Esophagus muscularis mucosa (tissue), 4 donors: ENCODE results near the gene IGF2. TPM values are rescaled to one million over a fixed set of nuclear protein-coding genes. Genes with fewer than 3 reads are reported as not detected.

Experiments
- DNase-seq: peaks from one replicate; pipeline ENCODE4 v3.0.0-alpha.2; 2017; ENCODE audit errors: extremely low spot score
- H3K27ac ChIP-seq, 4 donors: fragments of 200-600 bp; sonication (generic); replicated peaks in 1 of 4; 1 replicate in 3 of 4; 2 replicates in 1 of 4; pipeline ENCODE4 v1.5.1; 2016 to 2019; ENCODE audit warnings: mild to moderate bottlenecking in 1 of 4
- H3K27me3 ChIP-seq, 4 donors: fragments of 200-600 bp; sonication (generic); one replicate each; pipeline versions ENCODE4 v1.5.1 to v1.6.0; 2016 to 2019
- H3K36me3 ChIP-seq, 4 donors: fragments of 200-600 bp; sonication (generic); one replicate each; pipeline ENCODE4 v1.5.1; 2016 to 2019
- H3K4me1 ChIP-seq, 4 donors: fragments of 200-600 bp; sonication (generic); one replicate each; pipeline ENCODE4 v1.5.1; 2016 to 2019
- H3K4me3 ChIP-seq, 4 donors: fragments of 200-600 bp; sonication (generic); 1 replicate in 2 of 4; 2 replicates in 2 of 4; pipeline ENCODE4 v1.5.1; 2016 to 2019; ENCODE audit warnings: mild to moderate bottlenecking in 4 of 4, moderate library complexity in 1 of 4
- H3K9me3 ChIP-seq, 4 donors: fragments of 200-600 bp; sonication (generic); 1 replicate in 3 of 4; 2 replicates in 1 of 4; pipeline ENCODE4 v1.5.1; 2016 to 2019
- EP300 ChIP-seq: sonication (generic); formaldehyde crosslinking; IDR thresholded peaks from one replicate; pipeline ENCODE4 v1.6.1; 2017; ENCODE audit warnings: antibody characterized with exemption
- POLR2A ChIP-seq: fragments of 450-650 bp; IDR thresholded peaks from one replicate; pipeline ENCODE4 v1.6.1; 2017; ENCODE audit warnings: antibody characterized with exemption, moderate library complexity, mild to moderate bottlenecking, low read depth
- POLR2AphosphoS5 ChIP-seq, 2 donors: sonication (generic); formaldehyde crosslinking; IDR thresholded peaks; one replicate each; pipeline ENCODE4 v1.6.1; 2017; ENCODE audit warnings: antibody characterized with exemption in 2 of 2
- WGBS: methylation state at CpG from one replicate; pipeline ENCODE4 v1.1.5; 2018; 5-methylcytosine and 5-hydroxymethylcytosine counted together
- intact Hi-C: fragments of 100-400 bp; cut with DNase I; formaldehyde crosslinking; loops from one replicate; pipeline ENCODE4 v1.15.1; 2023
- total RNA-seq, 4 donors: library from RNA; depleted of rRNA; stranded (reverse); fragments of >200 nt; gene quantifications; one replicate each; pipeline versions ENCODE4 v1.1.0 to v1.2.1, GENCODE V29; 2016
- TF ChIP-seq, protein P1 (sequence below), 3 experiments: fragments of 200-600 bp in 2 of 3; fragments of 450-650 bp in 1 of 3; sonication (generic) in 2 of 3; IDR thresholded peaks; one replicate each; pipeline ENCODE4 v1.5.1; 2017 to 2019; ENCODE audit warnings: antibody characterized with exemption in 3 of 3, mild to moderate bottlenecking in 2 of 3, moderate library complexity in 1 of 3

IGF2 gene
- total RNA-seq, 4 donors from 2014 or later = 25.5 to 59.6 (median 33.0) TPM

DNA sequence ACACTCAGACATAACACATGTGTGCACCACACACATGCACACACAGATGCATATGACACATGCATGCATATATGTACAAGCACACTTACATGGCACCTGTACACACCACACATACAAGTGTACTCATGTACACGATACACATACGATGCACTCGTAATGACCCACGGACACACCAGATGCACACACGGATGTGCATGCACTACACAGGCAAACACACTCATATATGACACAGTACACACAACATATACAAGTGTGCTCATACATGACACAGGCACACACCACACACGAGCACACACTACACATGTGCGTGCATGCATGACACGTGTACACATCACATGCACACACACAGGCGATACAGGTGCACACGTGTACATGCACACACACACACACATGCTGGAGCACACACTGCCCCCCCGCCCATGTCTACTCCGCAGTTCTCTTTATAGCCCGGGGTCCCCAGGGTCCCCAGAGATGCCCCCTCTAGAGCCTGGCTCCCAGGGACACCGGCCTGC, 37.3 kb upstream of the IGF2 start:
- no peaks in the 10 kb centered on the region for H3K4me1 ChIP-seq
- peaks cover 0 to 66% (median 0%) of the 10 kb centered on the region in 4 donors for H3K27me3 ChIP-seq
- no peak for DNase-seq
- TF ChIP-seq, protein P1, sequence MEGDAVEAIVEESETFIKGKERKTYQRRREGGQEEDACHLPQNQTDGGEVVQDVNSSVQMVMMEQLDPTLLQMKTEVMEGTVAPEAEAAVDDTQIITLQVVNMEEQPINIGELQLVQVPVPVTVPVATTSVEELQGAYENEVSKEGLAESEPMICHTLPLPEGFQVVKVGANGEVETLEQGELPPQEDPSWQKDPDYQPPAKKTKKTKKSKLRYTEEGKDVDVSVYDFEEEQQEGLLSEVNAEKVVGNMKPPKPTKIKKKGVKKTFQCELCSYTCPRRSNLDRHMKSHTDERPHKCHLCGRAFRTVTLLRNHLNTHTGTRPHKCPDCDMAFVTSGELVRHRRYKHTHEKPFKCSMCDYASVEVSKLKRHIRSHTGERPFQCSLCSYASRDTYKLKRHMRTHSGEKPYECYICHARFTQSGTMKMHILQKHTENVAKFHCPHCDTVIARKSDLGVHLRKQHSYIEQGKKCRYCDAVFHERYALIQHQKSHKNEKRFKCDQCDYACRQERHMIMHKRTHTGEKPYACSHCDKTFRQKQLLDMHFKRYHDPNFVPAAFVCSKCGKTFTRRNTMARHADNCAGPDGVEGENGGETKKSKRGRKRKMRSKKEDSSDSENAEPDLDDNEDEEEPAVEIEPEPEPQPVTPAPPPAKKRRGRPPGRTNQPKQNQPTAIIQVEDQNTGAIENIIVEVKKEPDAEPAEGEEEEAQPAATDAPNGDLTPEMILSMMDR (IDR thresholded peaks at IDR 0.05) = no peak
- TF ChIP-seq EP300 (no peak), POLR2A (no peak), POLR2AphosphoS5 (IDR thresholded peaks at IDR 0.05) (no peak)
- no peak overlapping the region for H3K4me3 ChIP-seq
- no peaks in the 10 kb centered on the region for H3K36me3 ChIP-seq
- 91% methylated on average over 14 of the region's 14 CpGs for WGBS
- intact Hi-C loops = no loop called here
- no peak overlapping the region for H3K27ac ChIP-seq
- H3K9me3 ChIP-seq = no peaks in the 10 kb centered on the region

DNA sequence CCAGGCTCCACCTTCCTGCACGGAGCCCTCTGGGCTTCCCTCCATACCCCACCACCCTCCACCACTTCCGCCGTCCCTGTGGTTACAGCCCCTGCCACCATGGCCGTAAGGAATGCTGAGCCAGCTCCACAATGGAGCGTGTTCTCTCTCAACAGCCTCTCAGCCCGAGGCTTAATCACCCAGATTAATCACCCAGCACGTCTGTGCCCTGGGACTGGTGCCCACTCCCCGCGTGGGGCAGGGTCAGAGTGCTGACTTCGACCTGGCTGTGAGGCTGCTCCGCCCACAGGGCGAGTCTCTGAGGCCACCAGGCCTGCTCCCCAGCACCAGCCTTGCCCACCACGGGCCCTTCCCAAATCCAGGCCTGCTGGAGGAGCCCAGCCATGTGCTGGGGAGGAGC, 36.5 kb upstream of the IGF2 start:
- no peak overlapping the region for H3K27ac ChIP-seq
- no peaks in the 10 kb centered on the region for H3K36me3 ChIP-seq
- H3K4me1 ChIP-seq = no peaks in the 10 kb centered on the region
- 67% methylated on average over 3 of the region's 13 CpGs for WGBS
- H3K9me3 ChIP-seq = no peaks in the 10 kb centered on the region
- TF ChIP-seq POLR2AphosphoS5 (IDR thresholded peaks at IDR 0.05) (no peak), EP300 (no peak), POLR2A (no peak)
- TF ChIP-seq, protein P1 (IDR thresholded peaks at IDR 0.05) = no peak
- intact Hi-C loops = no loop called here
- DNase-seq = no peak
- no peak overlapping the region for H3K4me3 ChIP-seq
- peaks cover 0 to 66% (median 0%) of the 10 kb centered on the region in 4 donors for H3K27me3 ChIP-seq

DNA sequence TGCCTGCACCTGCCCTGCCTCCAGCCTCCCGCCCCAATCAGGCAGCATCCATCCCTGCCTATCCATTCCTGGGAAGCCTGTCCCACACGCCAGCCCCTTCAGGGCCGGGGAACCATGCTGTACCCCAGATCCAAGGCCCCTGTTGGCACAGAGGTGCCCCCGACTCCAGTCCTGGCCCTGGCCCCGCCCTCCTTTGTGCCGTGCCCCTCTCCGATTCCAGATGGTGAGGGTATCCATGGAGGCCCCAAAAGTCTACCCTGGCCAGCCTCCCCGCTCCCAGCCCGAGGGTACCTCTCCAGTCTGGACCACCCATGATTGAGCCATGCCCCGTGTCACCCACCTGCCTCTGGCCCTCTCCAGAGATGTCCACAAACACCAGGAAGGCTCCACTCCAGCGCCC, 35.2 kb upstream of the IGF2 start:
- Histone ChIP-seq H3K4me1 (no peaks in the 10 kb centered on the region), H3K36me3 (no peaks in the 10 kb centered on the region), H3K4me3 (no peak overlapping the region), H3K27me3 (peaks cover 0 to 66% (median 0%) of the 10 kb centered on the region in 4 donors), H3K27ac (no peak overlapping the region), H3K9me3 (no peaks in the 10 kb centered on the region)
- WGBS = 100% methylated on average over 10 of the region's 11 CpGs
- intact Hi-C loops = no loop called here
- TF ChIP-seq POLR2A = no peak
- TF ChIP-seq, protein P1 (IDR thresholded peaks at IDR 0.05) = no peak
- no peak for TF ChIP-seq EP300
- TF ChIP-seq POLR2AphosphoS5 (IDR thresholded peaks at IDR 0.05) = no peak
- DNase-seq = no peak

DNA sequence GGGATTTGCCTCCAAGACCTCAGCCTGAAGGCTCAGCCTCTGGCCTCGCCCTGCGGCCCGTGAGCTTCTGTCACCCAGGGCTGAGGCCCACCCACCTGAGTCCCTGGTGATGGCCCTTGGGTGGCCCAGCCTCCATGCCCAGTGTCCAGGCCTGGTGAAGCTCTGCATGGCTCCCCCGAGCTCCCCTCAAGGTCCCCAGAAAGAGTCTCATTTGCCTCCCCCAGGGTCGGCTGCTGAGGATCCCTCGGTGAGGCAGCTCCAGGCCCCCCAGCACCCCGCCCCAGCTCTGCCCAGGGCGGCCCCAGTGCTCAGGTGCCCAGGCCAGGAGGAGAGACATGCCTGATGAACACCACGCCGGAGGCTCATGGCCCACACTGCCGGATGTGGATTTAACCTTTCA, 34.6 kb upstream of the IGF2 start:
- DNase-seq = no peak
- TF ChIP-seq EP300 (no peak), POLR2A (no peak), POLR2AphosphoS5 (IDR thresholded peaks at IDR 0.05) (no peak)
- TF ChIP-seq, protein P1 (IDR thresholded peaks at IDR 0.05) = no peak
- Histone ChIP-seq H3K27ac (no peak overlapping the region), H3K9me3 (no peaks in the 10 kb centered on the region), H3K36me3 (no peaks in the 10 kb centered on the region), H3K27me3 (peaks cover 0 to 66% (median 0%) of the 10 kb centered on the region in 4 donors), H3K4me1 (no peaks in the 10 kb centered on the region), H3K4me3 (no peak overlapping the region)
- WGBS = 60% methylated on average over 4 of the region's 11 CpGs
- intact Hi-C loops = no loop called here

DNA sequence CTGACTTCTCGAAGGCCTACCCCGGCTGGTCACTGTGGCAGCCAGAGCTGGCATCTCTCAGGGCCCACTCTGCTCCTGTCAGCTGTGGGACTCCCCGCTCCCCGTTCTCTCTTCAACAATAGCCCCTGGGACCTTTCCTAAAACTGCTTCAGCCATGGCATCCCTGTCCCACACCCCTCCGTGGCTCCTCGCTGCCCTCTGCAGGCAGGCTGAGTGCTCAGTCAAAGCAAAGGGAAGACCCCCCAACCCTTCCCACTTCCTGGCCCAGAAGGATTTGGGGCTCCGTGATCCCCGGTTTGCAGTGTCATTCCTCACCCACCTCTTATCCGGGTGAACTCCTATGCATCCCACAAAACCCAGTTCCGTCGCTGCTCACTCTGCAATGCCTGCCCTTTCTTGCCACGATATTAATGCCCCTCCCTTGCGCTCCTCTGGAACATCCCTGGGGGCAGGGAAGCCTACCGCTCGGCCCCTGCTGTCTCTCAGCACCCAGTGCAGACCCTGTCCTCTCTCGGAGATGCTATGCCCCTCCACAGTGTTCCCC, 34.0 kb upstream of the IGF2 start:
- Histone ChIP-seq H3K4me3 (no peak overlapping the region), H3K9me3 (no peaks in the 10 kb centered on the region), H3K27ac (no peak overlapping the region), H3K36me3 (no peaks in the 10 kb centered on the region), H3K27me3 (peaks cover 0 to 68% (median 0%) of the 10 kb centered on the region in 4 donors), H3K4me1 (no peaks in the 10 kb centered on the region)
- no peak for DNase-seq
- TF ChIP-seq POLR2A (no peak), EP300 (no peak), POLR2AphosphoS5 (IDR thresholded peaks at IDR 0.05) (no peak)
- TF ChIP-seq, protein P1 (IDR thresholded peaks at IDR 0.05) = no peak
- intact Hi-C loops = no loop called here
- WGBS = 84% methylated on average over 16 of the region's 16 CpGs
